ENCODE results near the gene KCNT2. TPM values are rescaled to one million over a fixed set of nuclear protein-coding genes. Genes with fewer than 3 reads are reported as not detected.

KCNT2 gene
- total RNA-seq, 2 donors from 2014 or later = 0.79 to 0.98 TPM

GRCh38 chr1:196598942-196599748 lies 9.1 kb downstream of the KCNT2 start:
- no peak for ATAC-seq
- DNase-seq = no peak
- intact Hi-C loops (cut with DNase I, micrococcal nuclease) = no loop called here

- DNase-seq (no peak), ATAC-seq (no peak)
- intact Hi-C loops (cut with DNase I, micrococcal nuclease) = no loop called here
Observed at GRCh38 chr1:196594700-196595099, 13.5 kb downstream of the KCNT2 start.

GRCh38 chr1:196593955-196594354 lies 14.3 kb downstream of the KCNT2 start:
- intact Hi-C loops (cut with DNase I, micrococcal nuclease) = no loop called here
- no peak for ATAC-seq

GRCh38 chr1:196590959-196591358 lies 17.3 kb downstream of the KCNT2 start:
- ATAC-seq (no peak), DNase-seq (no peak)
- intact Hi-C loops (cut with DNase I, micrococcal nuclease) = no loop called here

More at GRCh38 chr1:196593955-196594354, 14.3 kb downstream of the KCNT2 start:
- no peak for DNase-seq

GRCh38 chr1:196590012-196590708 lies 18.1 kb downstream of the KCNT2 start:
- intact Hi-C loops (cut with DNase I, micrococcal nuclease) = no loop called here
- ATAC-seq = no peak
- DNase-seq = no peak

GRCh38 chr1:196584696-196585095 lies 23.5 kb downstream of the KCNT2 start:
- DNase-seq (no peak), ATAC-seq (no peak)
- intact Hi-C loops (cut with DNase I, micrococcal nuclease) = no loop called here

- ATAC-seq = no peak
- intact Hi-C loops (cut with DNase I, micrococcal nuclease) = no loop called here
- DNase-seq = no peak
Observed at GRCh38 chr1:196577386-196577785, 30.9 kb downstream of the KCNT2 start.

- no peak for ATAC-seq
- intact Hi-C loops (cut with DNase I, micrococcal nuclease) = no loop called here
- no peak for DNase-seq
Observed at GRCh38 chr1:196573226-196573625, 35.0 kb downstream of the KCNT2 start.

GRCh38 chr1:196567238-196567637 lies 41.0 kb downstream of the KCNT2 start:
- intact Hi-C loops (cut with DNase I, micrococcal nuclease) = no loop called here
- DNase-seq (no peak), ATAC-seq (no peak)

GRCh38 chr1:196563768-196564167 lies 44.5 kb downstream of the KCNT2 start:
- intact Hi-C loops (cut with DNase I, micrococcal nuclease) = no loop called here
- ATAC-seq = no peak
- DNase-seq = no peak

- DNase-seq = no peak
- no peak for ATAC-seq
- intact Hi-C loops (cut with DNase I, micrococcal nuclease) = no loop called here
Observed at GRCh38 chr1:196559314-196559713, 48.9 kb downstream of the KCNT2 start.

GRCh38 chr1:196558411-196558810 lies 49.8 kb downstream of the KCNT2 start:
- intact Hi-C loops (cut with DNase I, micrococcal nuclease) = no loop called here
- no peak for ATAC-seq
- DNase-seq = no peak

- intact Hi-C loops (cut with DNase I, micrococcal nuclease) = no loop called here
- no peak for ATAC-seq
- DNase-seq = no peak
Observed at GRCh38 chr1:196557797-196558196, 50.4 kb downstream of the KCNT2 start.

- ATAC-seq (no peak), DNase-seq (no peak)
Observed at GRCh38 chr1:196550731-196551130, 57.5 kb downstream of the KCNT2 start.

GRCh38 chr1:196546272-196547111 lies 61.7 kb downstream of the KCNT2 start:
- intact Hi-C loops (cut with DNase I, micrococcal nuclease) = no loop called here
- ATAC-seq (no peak), DNase-seq (no peak)

More at GRCh38 chr1:196550731-196551130, 57.5 kb downstream of the KCNT2 start:
- intact Hi-C loops (cut with DNase I, micrococcal nuclease) = no loop called here

- no peak for ATAC-seq
- intact Hi-C loops (cut with DNase I, micrococcal nuclease) = no loop called here
- no peak for DNase-seq
Observed at GRCh38 chr1:196545222-196545621, 63.0 kb downstream of the KCNT2 start.

GRCh38 chr1:196544617-196545016 lies 63.6 kb downstream of the KCNT2 start:
- ATAC-seq (no peak), DNase-seq (no peak)
- intact Hi-C loops (cut with DNase I, micrococcal nuclease) = no loop called here

- DNase-seq (no peak), ATAC-seq (no peak)
- intact Hi-C loops (cut with DNase I, micrococcal nuclease) = no loop called here
Observed at GRCh38 chr1:196543833-196544232, 64.4 kb downstream of the KCNT2 start.

- no peak for DNase-seq
- no peak for ATAC-seq
- intact Hi-C loops (cut with DNase I, micrococcal nuclease) = no loop called here
Observed at GRCh38 chr1:196538473-196538872, 69.8 kb downstream of the KCNT2 start.

GRCh38 chr1:196535727-196536126 lies 72.5 kb downstream of the KCNT2 start:
- DNase-seq (no peak), ATAC-seq (no peak)
- intact Hi-C loops (cut with DNase I, micrococcal nuclease) = no loop called here
